GM21526 (cell line): Measurements from ENCODE around the gene RGSL1.
A peak's percentile ranks its signal among the peaks of the same experiment; 100 is the strongest.

Source experiments
- ATAC-seq: cut with Tn5 transposase; IDR thresholded peaks from one replicate; pipeline ENCODE4 v1.9.1; 2021; ENCODE audit warnings: moderate library complexity; ENCODE audit not compliant: unreplicated experiment, low FRiP score

The RGSL1 gene

DNA sequence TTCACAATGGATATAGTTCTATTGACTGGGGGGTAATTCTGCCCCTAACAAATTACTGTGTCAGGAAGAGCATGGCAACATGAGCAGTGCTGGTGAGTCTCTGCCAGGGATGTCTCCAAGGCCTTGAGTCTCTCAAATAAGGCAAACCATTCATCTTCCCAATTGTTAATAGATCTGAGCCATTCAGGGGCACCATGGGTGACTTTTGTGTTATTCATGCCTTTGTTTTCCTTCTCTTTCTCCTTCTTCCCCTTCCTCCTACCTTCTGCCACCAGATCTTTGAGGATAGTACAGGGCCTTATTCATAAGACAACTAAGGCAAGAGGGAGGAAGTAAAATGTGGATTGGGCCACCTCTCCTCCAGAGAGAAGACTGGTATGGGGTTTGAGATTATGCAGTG, at the start of gene RGSL1:
RGSL1 (plus strand) TSS at position 60 of the 400 bp plus-strand sequence; CDS start at position 80, 20 bp downstream.
- ATAC-seq, result no peak

GRCh38 chr1:182400567-182400966, 49.4 kb upstream of the RGSL1 start, which contains the start of gene TEDDM1:
TSS of gene TEDDM1 (minus strand) at chr1:182400667. CDS start at chr1:182400485, 182 bp downstream.
- no peak for ATAC-seq

- ATAC-seq, result no peak
These were observed 45.2 kb upstream of the RGSL1 start for GRCh38 chr1:182404781-182405180.

DNA sequence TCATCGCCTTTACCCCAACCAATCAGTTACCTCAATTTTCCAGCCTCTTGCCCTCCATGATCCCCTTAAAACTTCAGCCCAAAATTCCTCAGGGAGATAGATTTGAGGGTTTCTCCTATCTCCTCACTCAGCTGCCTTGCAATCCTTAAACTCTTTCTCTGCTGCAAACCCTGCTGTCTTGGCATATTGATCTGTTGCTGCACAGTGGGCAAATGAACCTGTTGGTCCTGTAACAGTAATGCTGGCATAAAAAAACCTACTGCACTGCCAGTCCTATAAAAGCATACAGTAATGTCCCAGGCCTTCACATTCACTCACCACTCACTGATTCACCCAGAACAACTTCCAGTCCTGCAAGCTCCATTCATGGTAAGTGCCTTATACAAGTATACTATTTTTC, 44.4 kb upstream of the RGSL1 start:
- ATAC-seq, result no peak

GRCh38 chr1:182406012-182406411, 43.9 kb upstream of the RGSL1 start:
- no peak for ATAC-seq

GRCh38 chr1:182407724-182408123, 42.2 kb upstream of the RGSL1 start:
- ATAC-seq, result no peak

DNA sequence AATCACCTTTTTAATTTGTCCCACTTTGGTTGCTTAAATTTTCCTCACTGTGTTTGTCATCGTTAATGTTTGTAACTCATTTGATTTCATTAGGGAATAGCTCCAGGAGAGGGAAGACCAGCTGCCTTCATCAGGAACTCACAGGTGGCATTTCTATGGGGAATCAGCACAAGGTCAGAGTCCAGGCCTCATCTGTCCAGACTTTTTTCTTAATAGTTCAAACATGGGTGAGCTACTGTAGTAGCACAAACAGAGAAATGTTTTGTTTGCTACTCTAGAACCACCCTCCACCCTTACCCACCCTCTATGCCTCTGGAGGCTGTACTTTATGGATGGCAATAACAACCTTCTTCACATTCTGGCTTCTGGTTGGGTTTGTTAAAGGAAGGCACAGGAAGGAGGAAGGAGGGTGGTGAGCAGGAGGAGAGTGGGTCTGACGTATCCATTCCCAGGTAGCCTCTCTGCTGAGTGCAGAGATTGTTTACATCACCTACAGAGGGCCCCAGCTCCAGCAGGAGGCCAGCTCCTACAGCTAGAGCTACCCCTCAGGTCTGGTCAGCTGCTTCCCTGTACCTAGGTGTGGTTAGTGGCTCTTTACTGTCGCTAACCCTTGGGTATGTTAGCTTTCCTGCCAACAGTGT, 41.4 kb upstream of the RGSL1 start:
- no peak for ATAC-seq

GRCh38 chr1:182410138-182410537, 39.8 kb upstream of the RGSL1 start:
- no peak for ATAC-seq

- no peak for ATAC-seq
These were observed 39.2 kb upstream of the RGSL1 start for GRCh38 chr1:182410620-182411273.

DNA sequence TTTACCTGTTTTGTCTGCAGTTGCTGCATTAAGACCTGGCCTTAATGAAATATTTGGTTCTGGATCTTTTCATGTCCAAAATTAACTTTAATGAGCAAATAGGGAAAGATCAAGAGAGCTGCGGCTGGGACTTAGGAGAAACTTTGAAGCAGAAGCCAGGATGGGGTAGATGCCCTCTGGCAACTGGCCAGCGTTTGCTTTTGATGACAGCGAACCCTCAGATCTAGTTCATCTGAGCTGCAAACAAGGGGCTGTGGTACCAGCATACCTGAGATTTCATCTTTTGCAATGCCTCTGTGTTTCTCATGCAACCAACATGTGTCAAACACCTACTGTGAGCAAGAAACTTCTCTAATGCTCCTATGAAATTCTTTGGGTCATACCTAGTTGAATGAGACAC, 36.5 kb upstream of the RGSL1 start:
- ATAC-seq, result no peak

DNA sequence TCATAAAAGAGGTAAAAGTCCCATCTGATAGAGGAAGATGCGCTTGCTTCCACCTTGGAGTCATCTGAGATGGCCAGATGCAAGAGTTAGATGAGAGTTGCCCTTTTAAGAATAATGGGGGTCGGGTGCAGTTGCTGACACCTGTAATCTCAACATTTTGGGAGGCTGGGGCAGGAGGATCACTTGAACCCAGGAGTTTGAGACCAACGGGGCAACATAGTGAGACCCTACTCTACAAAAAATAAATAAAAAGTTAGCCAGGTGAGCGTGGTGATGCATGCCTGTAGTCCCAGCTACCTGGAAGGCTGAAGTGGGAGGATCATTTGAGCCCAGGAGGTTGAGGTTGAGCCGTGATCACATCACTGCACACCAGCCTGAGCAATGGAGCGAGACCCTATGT, 36.0 kb upstream of the RGSL1 start:
- ATAC-seq, result no peak

GRCh38 chr1:182415789-182416188, 34.2 kb upstream of the RGSL1 start:
- ATAC-seq, result no peak

- ATAC-seq, result peak; percentile 55
These were observed 23.2 kb upstream of the RGSL1 start for GRCh38 chr1:182426442-182427430.

GRCh38 chr1:182428043-182428442, 21.9 kb upstream of the RGSL1 start:
- no peak for ATAC-seq

DNA sequence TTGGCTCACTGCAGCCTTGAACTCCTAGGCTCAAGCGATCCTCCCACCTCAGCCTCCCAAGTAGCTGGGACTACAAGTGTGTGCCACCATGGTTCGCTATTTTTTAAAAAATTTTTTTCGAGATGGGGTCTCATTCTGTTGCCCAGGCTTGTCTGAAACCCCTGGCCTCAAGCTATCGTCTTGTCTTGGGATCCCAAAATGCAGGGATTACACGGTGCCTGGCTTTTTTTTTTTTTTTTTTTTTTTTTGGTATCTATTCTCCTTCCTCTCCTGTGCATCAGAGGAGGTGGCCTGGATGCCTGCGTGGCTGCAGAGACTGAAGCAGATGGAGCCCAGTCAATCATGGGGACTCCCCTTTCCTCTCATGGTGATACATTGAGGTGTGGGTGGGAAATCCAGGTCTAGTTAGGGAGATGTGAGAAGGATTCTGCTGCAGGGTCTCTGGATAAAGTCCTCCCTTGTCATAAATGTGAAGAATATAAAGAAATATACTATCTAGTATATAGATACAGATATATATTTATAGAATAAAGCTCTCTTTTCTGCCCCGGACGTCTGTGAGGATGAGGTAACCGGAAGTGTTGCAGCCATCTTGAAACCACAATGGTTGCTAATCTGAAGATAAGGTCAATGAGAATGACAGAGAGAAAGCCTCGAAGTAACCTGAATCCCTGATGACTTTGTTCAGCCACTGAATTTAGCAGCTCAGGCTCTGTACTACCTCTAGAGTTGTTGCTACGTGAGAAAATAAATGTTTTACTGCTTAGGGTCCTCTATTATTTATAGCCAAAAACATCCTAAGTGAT, 19.5 kb upstream of the RGSL1 start:
- ATAC-seq, result peak; percentile 38

GRCh38 chr1:182431278-182431677, 18.7 kb upstream of the RGSL1 start:
- no peak for ATAC-seq

DNA sequence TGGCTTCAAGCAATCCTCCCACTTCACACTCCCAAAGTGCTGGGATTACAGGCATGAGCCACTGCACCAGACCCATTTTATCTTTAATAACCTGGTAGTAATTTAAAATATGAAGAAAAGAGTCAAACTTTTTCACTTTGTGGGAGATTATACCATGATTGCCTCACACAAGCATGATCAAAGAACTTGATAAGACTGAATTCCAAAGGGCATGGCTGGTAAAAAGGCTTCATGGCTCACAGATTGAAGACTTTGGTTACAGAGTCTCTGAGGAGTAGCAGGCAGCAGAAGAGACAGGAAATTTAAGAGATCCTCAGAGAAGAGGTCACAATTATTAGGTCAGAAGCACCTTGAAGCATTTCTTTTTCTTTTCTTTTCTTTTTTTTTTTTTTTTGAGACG, 16.4 kb upstream of the RGSL1 start:
- ATAC-seq, result no peak

GRCh38 chr1:182438326-182438725, 11.6 kb upstream of the RGSL1 start:
- no peak for ATAC-seq

- ATAC-seq, result no peak
These were observed 8.2 kb upstream of the RGSL1 start for GRCh38 chr1:182441719-182442118.

- no peak for ATAC-seq
These were observed 7.6 kb upstream of the RGSL1 start for GRCh38 chr1:182442333-182442732.
